Stimulated activated CD8-positive, alpha-beta memory T cell treated with anti-CD3 and anti-CD28 coated beads, Interleukin-7, amount 100 ng/mL, for 4 hours (primary cell): ENCODE measurements around the gene ARID3A.

Experiments
- DNase-seq, 2 donors: peaks; one replicate each; pipeline ENCODE4 v3.0.0-alpha.2; 2020; ENCODE audit warnings: low read depth in 2 of 2

The ARID3A gene

DNA sequence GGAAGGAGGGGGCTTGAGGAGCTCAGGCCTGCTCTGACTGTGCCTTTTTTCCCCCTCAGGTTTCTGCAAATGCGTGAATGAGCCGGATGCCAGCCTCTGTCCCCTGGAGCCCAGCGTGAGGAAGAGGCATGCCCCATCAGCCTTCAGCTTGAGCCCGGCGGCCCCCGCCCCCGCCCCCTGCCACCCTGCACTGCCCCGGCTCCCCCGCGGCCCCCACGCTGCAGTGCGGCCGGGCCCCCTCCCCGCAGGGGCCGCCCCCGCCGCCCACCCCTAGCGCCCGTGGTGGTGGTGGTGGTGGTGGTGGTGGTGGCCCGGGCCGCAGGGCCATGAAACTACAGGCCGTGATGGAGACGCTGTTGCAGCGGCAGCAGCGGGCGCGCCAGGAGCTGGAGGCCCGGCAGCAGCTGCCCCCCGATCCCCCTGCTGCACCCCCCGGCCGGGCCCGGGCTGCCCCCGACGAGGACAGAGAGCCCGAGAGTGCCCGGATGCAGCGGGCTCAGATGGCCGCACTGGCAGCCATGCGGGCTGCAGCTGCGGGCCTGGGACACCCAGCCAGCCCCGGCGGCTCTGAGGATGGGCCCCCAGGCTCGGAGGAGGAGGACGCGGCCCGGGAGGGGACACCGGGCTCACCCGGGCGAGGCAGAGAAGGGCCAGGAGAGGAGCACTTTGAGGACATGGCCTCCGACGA lies 3.5 kb downstream of the ARID3A start:
- no peak for DNase-seq

DNA sequence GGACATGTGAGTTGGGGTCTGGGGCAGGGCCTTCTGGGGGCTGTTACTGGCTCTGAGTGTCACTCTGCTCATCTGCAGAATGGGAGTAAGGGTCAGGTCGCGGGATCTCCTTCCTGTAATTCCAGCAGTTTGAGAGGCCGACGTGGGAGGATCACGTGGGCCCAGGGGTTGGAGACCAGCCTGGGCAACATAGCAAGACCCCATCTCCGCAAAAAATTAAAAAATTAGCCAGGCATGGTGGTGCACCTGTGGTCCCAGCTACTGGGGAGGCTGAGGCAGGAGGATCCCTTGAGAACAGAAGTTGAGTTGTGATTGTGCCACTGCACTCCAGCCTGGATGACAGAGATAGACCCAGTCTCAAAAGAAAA lies 4.0 kb downstream of the ARID3A start:
- no peak for DNase-seq

DNA sequence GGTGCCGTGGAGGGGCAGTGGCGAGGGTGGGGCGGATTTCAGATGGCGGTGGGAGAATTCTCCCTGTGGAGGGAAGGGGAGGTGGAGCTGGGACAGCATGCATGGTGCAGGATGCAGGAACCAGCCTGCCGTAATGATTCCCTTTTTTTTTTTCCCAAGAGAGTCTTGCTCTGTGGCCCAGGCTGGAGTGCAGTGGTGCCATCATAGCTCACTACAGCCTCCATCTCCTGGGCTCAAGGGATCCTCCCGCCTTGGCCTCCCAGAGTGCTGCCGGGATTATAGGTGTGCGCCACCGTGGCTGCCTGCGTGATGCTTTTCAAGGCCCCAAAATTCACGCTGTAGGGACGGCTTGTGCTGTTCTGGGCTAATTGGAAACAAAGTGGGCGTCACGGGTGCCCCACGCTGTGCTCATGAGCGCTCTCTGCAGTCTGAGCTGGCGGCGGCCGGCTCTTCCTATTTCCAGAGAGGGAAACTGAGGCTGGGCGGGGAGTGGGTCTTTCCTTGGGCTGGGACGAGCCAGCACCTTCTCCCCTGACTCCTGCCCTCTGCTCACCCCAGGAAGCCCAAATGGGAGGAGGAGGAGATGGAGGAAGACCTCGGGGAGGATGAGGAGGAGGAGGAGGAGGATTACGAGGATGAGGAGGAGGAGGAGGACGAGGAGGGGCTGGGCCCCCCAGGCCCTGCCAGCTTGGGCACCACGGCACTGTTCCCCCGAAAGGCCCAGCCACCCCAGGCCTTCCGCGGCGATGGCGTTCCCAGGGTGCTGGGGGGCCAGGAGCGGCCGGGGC lies 6.2 kb downstream of the ARID3A start:
- DNase-seq: no peak

DNA sequence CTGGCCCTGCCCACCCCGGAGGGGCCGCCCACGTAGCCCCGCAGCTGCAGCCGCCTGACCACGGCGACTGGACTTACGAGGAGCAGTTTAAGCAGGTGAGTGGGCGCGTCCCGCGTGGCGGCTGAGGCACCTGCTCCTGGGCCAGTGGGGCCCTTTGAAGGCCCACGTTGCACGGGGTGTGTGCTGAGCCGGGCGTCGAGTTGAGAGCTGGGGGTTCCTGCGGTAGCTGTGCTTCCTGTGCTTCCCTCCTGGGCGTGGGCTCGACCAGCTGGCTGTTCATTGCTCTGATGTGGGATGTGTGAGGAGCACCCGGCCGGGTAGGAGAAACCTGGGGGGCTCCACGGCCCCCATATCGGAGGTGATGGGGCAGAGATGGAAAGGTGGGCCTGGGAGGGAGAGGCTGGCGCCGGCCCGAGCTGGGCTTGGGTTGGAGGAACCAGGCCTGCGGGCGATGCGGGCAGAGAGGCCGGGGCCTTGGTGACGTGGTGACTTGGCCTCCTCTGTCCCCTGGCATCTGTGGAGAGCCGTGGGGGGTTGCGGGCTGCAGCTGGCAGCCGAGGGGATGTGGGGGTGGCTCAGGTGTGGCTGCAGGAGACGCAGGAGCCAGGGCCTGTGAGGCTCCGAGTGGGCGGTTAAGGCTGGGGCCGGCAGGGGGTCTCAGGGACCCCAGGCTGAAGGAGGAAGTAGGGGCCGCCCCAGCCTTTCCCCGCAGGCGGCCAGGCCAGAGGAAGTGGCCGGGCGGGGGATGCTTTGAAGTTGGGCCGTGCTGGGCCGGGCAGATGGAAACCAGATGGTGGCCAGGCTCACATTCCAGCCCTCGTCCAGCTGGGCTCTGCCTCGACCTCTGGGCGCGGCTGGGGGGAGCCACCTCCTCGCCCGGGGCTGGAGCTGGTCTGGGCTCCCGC lies 7.1 kb downstream of the ARID3A start:
- no peak for DNase-seq

DNA sequence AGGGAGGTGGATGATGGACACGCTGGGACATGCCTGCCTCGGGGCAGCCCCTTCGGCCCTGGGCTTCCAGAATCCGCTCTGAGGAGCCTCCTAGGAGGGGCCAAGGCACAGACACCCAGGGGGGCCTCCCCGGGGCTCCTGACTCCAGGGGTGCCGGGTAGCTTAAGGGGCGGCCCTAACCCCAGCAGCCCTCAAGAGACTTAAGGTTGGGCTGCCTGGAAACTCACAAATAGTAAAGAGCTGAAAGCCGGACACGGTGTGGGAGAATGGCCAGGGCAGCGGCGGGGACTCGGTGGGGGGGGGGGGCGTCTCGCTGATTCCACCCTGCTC lies 7.7 kb downstream of the ARID3A start:
- DNase-seq: no peak

DNA sequence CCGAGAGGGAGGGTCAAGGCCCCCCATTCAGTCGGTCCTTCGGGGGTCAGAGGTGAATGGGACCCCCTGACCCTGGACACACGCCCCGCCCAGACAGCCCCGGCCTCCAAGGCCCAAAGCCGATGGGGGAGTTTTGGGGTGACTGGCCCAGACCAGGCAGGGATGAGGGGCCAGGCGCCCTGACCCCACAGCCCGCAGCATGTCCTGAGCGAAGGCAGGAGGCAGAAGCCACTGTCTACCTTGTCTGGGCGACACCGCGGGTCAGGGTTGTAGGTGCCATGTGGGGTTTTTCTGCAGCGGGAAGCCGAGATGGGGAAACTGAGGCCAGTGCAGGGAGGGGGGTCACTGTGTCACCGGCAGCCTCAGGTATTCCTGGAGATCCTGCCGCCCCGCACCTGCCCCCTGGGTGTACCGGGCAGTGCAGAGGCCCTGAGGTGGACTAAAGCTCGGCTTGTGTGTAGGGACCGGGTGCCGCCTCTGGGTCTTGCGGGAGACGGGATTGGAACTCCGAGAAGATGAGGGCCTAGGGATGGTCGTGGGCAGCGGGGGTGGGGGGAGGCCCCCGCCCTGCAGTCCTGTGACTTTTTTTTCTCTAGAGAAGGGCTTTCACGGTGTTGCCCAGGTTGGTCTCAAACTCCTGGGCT lies 8.5 kb downstream of the ARID3A start:
- no peak for DNase-seq

DNA sequence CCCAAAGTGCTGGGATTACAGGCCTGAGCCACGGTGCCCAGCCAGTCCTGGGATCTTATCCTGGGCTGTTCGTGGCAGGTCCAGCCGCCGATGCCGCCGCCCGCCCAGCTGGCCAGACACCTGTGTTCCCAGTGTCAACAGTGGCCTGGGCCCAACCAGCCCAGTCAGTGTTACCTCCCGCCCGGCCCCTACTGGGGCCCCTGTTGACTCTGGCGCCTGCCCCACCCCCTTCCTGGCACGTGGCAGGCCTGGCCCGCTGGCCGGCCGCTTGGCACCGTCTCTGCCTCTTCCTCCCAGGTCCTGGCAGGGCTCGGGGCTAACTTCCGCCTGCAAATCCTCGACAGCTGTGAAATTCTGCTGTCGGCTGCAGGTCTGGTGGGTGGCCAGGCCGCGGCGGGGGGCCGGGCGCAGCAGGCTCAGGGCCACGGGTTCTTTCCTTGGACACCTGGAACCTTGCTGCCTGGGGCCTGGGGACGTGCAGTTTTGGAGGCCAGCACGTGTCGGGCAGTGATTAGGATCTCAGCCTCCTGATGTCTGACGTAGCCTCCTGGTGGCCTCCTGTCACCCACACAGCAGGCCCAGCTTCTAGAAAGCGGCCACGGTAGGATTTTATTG lies 9.1 kb downstream of the ARID3A start:
- DNase-seq: no peak

DNA sequence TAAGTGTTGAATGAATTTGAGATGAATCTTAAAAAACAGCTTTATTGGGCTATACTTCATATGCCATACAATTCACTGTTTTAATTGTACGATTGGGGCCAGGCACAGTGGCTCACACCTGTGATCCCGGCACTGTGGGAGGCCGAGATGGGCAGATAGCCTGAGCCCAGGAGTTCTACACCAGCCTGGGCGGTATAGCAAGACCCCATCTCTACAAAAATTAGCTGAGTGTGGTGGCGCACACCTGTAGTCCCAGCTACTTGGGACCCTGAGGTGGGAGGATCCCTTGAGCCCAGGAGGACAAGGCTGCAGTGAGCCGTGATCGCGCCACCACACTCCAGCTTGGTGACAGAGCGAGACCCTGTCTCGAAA lies 10.3 kb downstream of the ARID3A start:
- no peak for DNase-seq

DNA sequence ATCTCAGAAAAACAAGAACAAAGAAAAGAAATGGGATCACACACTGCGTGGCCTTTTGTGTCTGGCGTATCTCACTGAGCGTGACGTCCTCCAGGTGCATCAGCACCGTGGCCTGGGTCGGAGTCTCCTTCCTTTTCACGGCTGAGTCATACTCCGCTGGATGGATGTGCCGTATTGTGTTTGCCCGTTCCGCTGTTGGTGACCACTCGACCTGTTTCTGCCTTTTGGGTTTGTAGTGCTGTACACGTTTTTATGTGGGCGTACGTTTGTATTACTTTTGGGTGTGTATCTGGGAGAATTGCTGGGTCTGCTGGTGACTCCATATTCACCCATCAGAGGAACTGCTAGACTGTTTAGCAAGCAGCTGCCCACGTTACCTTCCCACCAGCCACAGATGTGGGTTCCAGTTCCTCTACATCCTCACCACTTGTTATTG lies 11.4 kb downstream of the ARID3A start:
- peak; percentile 56 to 60 for DNase-seq

DNA sequence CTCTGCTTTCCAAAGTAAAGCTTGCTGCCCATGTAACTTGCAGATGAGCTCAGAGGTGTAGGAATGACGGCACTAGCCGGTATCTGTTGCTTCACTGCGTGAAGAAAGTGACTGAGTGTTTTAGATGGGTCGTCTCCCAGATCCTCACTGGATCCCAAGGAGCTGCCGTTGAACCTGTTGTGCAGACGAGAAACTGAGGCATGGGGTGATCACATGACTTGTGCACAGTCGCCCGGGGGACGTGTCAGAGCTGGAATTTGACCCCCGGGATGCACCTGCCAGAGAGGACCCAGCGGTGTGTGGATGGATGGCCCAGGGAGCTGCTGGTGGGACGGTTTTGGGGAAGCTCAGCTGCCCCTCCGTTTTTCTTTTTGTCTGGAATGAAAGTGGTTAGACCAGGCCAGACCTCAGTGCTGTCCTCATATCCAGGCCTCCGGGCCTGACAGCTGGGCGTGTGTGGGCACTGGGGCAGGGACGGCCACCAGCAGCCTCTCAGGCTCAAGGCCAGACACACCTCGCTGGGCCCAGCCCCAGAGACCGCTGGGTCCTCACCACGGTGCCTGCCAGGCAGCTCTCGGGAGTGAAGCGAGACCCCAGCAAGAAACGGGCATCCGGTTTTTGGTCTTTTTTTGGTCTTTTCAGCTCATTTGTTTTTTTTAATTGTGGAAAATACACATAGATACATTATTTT lies 12.5 kb downstream of the ARID3A start:
- no peak for DNase-seq

DNA sequence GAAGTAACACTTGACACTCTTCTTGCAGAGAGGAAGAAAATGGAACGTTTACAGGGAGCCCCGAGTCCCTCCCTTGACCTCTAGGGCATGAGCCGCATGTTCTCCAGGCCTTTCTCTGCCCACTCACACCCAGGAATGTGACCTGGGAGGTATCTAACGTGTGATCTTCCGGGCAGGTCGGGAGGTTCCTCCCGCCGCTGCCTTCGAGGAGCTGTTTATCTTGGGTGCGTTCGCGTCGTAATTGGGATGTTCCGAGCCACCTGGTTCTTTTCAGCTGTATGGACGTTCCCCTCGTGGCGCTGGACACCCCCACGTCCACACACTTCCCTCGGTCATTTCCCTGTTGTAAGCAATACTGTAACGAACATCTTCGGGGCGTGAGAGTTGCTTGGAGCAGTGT lies 13.6 kb downstream of the ARID3A start:
- DNase-seq: no peak

DNA sequence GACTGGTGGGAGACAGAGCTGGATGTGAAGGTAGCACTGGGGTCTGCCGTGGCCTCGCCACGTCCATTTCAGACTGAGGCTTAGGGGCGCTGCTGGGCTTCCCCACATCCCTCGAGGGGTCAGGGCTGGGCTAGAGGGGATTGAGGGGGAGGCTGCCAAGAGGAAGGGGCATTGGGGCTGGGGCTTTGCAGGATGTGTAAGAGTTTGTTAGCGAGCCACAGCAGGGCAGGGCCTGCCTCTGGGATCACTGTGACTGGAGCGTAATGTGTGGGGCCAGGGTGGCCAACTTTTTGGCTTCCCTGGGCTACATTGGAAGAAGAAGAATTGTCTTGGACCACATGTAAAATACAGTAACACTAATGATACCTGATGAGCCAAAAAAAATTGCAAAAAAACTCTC lies 14.1 kb downstream of the ARID3A start:
- no peak for DNase-seq

DNA sequence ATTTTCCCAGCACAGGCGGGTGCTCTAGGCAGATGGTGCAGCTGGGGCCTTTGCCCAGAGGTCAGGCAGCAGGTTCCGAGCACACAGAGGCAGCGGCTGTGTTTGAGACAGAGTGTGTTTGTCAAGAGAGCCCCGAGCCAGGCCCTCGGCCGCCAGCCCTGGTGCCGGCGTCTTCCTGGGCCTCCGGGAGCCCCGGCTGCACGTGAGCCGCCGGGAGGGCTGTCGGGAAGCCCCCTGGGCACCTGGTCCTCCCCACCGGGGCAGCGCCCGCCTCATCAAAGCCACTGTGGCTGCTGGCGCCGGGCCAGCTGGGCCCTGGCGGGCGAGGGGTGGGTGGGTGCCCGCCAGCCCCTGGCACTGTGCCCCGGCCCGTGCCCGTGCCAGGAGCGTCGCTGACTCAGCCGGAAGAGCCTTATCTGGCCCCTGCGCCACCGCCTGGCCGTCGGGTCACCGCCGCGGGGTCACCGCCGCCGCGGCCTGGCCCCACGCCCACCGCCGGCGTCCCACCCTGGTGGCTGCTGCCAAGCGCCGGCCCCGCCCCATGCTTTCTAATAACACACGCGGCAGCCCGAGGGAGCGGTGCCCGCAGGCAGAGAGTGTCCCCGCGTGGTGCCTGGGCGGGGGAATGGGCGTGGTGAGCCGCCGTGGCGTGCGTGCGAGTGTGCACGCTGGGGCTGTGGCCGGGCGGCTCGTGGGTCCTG lies 14.9 kb downstream of the ARID3A start:
- peak; percentile 34 to 65 for DNase-seq

DNA sequence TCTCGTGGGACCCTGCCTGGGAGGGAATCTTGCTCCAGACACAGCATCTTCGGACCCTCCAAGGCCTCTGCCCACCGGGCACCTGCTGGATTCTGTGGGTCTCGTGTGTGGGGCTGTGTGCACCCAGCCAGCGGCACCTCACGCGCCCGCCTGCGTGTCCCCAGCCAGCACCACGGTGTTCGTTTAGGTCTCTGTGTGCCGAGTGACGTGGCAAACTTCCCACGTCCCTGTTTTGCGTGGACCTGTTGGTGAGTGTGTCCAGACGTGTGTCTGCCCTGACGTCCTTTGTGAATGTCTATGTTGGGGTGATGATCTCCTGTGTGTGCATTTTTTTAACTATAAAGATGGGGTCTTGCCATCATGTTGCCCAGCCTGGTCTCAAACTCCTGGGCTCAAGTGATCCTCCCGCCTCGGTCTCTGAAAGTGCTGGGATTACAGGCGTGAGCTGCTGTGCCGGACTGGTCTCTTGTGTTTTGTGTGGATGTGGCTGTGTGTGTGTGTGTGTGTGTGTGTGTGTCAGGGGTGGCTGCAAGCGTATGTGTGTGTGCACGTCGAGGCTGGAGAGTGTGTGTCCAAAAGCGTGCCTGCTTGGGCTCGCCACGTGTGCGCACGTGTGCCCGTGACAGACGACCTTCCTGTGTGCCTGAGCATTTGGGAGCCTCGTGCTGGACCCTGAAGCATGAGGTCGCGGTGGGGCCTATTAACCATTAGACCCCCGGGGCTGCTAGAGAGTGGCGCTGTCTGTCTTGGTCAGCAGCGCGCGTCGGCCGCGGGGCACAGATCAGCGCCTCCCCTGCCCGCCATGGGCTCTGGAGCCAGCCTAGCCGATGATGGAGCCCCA lies 15.7 kb downstream of the ARID3A start:
- no peak for DNase-seq

DNA sequence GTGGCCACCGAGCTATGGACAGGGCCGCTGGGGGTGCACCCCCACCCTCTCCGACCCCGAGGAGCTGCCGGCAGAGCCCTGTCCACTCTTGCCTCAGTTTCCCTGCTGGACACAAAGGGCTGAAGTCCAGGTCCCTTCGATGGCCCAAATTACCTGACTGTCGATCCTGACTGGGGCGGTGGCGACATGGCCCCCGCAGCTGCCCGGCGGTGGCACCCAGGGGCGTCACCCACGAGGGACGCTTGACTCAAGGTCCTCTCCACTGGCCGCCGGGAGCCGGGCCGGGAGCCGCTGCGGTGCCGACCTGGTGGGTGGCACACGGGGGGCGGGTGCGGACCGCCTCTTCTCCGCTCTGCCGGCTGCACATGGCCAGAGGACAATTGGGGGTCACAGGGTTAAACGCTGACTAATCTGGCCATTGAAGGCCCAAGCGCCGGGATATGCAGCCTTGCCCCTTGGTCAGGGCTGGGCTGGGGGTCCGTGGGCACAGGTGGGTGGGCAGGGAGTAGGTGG lies 16.4 kb downstream of the ARID3A start:
- DNase-seq: no peak

DNA sequence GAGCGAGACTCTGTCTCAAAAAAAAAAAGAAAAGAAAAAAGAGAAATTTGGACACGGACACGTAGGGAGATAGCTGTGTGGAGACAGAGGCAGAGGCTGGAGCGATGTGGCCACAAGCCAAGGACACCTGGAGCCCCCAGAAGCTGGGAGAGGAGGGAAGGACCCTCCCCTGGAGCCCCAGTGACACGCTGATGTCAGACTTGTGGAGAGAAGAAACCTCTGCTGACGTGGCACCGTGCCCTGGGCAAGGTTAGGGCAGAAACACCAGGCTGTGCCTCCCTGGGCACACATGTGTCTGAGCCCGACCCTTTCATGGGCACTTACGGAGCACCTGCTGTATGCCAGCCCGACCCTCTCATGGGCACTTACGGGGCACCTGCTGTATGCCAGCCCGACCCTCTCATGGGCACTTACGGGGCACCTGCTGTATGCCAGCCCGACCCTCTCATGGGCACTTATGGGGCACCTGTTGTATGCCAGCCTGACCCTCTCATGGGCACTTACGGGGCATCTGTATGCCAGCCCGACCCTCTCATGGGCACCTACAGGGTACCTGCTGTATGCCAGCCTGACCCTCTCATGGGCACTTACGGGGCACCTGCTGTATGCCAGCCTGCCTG lies 17.8 kb downstream of the ARID3A start:
- DNase-seq: no peak

DNA sequence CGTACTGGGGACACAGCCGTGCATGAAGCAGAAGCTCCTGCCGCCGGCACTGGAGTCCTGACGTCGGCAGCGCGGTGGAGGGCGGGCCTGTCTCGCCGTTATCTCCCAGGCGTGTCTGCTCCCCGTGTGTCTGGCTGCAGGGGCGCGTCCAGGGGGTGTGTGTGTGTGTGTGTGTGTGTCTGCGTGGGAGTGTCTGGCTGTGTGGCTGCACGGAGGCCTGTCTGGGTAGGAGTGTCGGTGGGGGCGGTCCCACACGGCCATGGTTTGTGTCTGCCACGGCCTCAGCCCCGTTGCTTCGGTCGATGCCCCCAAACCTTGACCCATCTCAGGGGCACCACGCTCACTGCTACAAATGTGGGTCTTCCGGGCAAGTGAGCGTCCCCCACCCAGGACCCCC lies 18.3 kb downstream of the ARID3A start:
- no peak for DNase-seq

DNA sequence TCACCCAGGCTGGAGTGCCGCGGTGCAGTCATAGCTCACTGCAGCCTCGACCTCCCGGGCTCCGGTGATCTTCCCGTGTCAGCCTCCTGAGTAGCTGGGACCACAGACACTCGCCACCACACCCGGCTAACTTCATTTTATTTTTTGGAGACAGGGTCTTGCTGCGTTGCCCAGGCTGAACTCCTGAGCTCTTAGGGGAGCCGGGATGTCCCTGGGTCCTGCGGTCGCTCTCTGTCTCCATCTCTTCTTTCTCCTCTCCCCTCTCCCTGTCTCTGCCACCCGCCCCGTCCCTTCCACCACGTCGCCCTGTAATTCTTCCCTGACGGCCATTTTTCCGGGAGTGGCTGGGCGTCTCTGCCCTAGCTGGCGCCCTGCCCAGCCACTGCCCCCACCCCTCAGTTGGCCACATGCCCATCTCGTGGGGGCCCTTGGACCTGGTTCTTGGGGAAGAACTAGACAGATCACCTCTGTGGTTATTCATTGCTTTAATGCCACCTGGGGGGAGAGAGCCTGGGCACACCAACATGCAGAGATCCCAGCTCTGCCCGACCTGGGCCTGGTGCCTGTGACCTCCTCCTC lies 18.9 kb downstream of the ARID3A start:
- DNase-seq: no peak
